Measurements from ENCODE around the gene GABRR3. TPM values are rescaled to one million over a fixed set of nuclear protein-coding genes. Genes with fewer than 3 reads are reported as not detected.

GABRR3 gene
- total RNA-seq, 4 donors from 2014 or later, result not detected

- no peaks in the 10 kb centered on the region for H3K36me3 ChIP-seq
- H3K9me3 ChIP-seq, result no peaks in the 10 kb centered on the region
- no peak overlapping the region for H3K4me3 ChIP-seq
- DNase-seq (ENCODE audit: low spot score in 2 of 2), result no peak
- no peaks in the 10 kb centered on the region for H3K4me1 ChIP-seq
- no peak for TF ChIP-seq CTCF (IDR thresholded peaks at IDR 0.05)
- no peak for TF ChIP-seq POLR2A (IDR thresholded peaks at IDR 0.05)
- TF ChIP-seq EP300 (IDR thresholded peaks at IDR 0.05), result no peak
- 33 to 43% methylated on average over 2 of the region's 2 CpGs for WGBS, 2 donors
- H3K27ac ChIP-seq, result no peak overlapping the region
- H3K27me3 ChIP-seq, result no peaks in the 10 kb centered on the region
Measured at GRCh38 chr3:97990624-97991292, 44.4 kb downstream of the GABRR3 start.

GRCh38 chr3:97988784-97989568 is 46.1 kb downstream of the GABRR3 start:
- DNase-seq (ENCODE audit: low spot score in 2 of 2), result no peak
- TF ChIP-seq POLR2A (IDR thresholded peaks at IDR 0.05), result no peak
- TF ChIP-seq CTCF (IDR thresholded peaks at IDR 0.05), result no peak
- no peak for TF ChIP-seq EP300 (IDR thresholded peaks at IDR 0.05)
- no peaks in the 10 kb centered on the region for H3K36me3 ChIP-seq
- H3K4me1 ChIP-seq, result peaks cover 0 to 6% (median 0%) of the 10 kb centered on the region in 4 donors
- H3K27ac ChIP-seq, result no peak overlapping the region
- no peak overlapping the region for H3K4me3 ChIP-seq
- WGBS, 2 donors, result 95 to 98% methylated on average over 3 of the region's 3 CpGs
- H3K9me3 ChIP-seq, result no peaks in the 10 kb centered on the region
- H3K27me3 ChIP-seq, result no peaks in the 10 kb centered on the region

GRCh38 chr3:97987306-97987705 is 47.8 kb downstream of the GABRR3 start:
- Histone ChIP-seq H3K9me3 (no peaks in the 10 kb centered on the region), H3K4me3 (no peak overlapping the region), H3K27ac (no peak overlapping the region), H3K27me3 (no peaks in the 10 kb centered on the region), H3K36me3 (no peaks in the 10 kb centered on the region), H3K4me1 (peaks cover 0 to 20% (median 5%) of the 10 kb centered on the region in 4 donors)
- no peak for DNase-seq (ENCODE audit: low spot score in 2 of 2)
- WGBS, 2 donors, result 71 to 79% methylated on average over 2 of the region's 2 CpGs
- no peak for TF ChIP-seq POLR2A (IDR thresholded peaks at IDR 0.05)
- no peak for TF ChIP-seq CTCF (IDR thresholded peaks at IDR 0.05)
- TF ChIP-seq EP300 (IDR thresholded peaks at IDR 0.05), result no peak

- Histone ChIP-seq H3K4me1 (peaks cover 0 to 30% (median 6%) of the 10 kb centered on the region in 4 donors), H3K9me3 (no peaks in the 10 kb centered on the region), H3K27ac (peak overlapping the region in 1 of 4 donors; percentile 48), H3K27me3 (no peaks in the 10 kb centered on the region), H3K4me3 (no peak overlapping the region), H3K36me3 (no peaks in the 10 kb centered on the region)
- no peak for DNase-seq (ENCODE audit: low spot score in 2 of 2)
- TF ChIP-seq CTCF (IDR thresholded peaks at IDR 0.05), result no peak
- TF ChIP-seq EP300 (IDR thresholded peaks at IDR 0.05), result no peak
- TF ChIP-seq POLR2A (IDR thresholded peaks at IDR 0.05), result no peak
- WGBS, 2 donors, result 11 to 12% methylated on average over 2 of the region's 2 CpGs
Measured at GRCh38 chr3:97983933-97984491, 51.1 kb downstream of the GABRR3 start.

- Histone ChIP-seq H3K9me3 (no peaks in the 10 kb centered on the region), H3K4me3 (no peak overlapping the region), H3K27ac (peak overlapping the region in 1 of 4 donors; percentile 18), H3K27me3 (no peaks in the 10 kb centered on the region), H3K4me1 (peaks cover 0 to 30% (median 6%) of the 10 kb centered on the region in 4 donors), H3K36me3 (no peaks in the 10 kb centered on the region)
- TF ChIP-seq CTCF (IDR thresholded peaks at IDR 0.05) (no peak), POLR2A (IDR thresholded peaks at IDR 0.05) (no peak), EP300 (IDR thresholded peaks at IDR 0.05) (peak; percentile 10 to 38)
- 47 to 53% methylated on average over 3 of the region's 3 CpGs for WGBS, 2 donors
- peak in 1 of 2 donors; percentile 13 for DNase-seq (ENCODE audit: low spot score in 2 of 2)
Measured at GRCh38 chr3:97981886-97982285, 53.2 kb downstream of the GABRR3 start.
